HEK293T (cell line): ENCODE results near the gene PTPRCAP.

ENCODE experiments used
- CTCF ChIA-PET: fragments of 350-600 bp; formaldehyde crosslinking; extraction: SDS; loops from one replicate; lab custom pipeline; 2021; ENCODE audit warnings: antibody characterized with exemption, inconsistent platforms; lab: Yijun Ruan, JAX
- POLR2A ChIA-PET: fragments of 350-600 bp; formaldehyde crosslinking; extraction: SDS; loops from one replicate; lab custom pipeline; 2020; ENCODE audit warnings: antibody characterized with exemption, inconsistent platforms; lab: Yijun Ruan, JAX
- DNase-seq: peaks from one replicate; pipeline ENCODE4 v3.0.0; 2012; ENCODE audit warnings: mixed read lengths; ENCODE audit errors: extremely low spot score
- ARNT ChIP-seq: fragments of 450-650 bp; IDR thresholded peaks from 2 replicates; pipeline ENCODE4 v1.6.1; 2017; ENCODE audit warnings: mild to moderate bottlenecking
- BHLHE40 ChIP-seq: fragments of 450-650 bp; IDR thresholded peaks from 2 replicates; pipeline ENCODE4 v1.6.1; 2016; ENCODE audit warnings: mild to moderate bottlenecking, moderate library complexity, borderline replicate concordance
- CTBP1 ChIP-seq: fragments of 450-650 bp; IDR thresholded peaks from 2 replicates; pipeline ENCODE4 v1.6.1; 2016; ENCODE audit warnings: borderline replicate concordance
- ELF4 ChIP-seq: fragments of 450-650 bp; IDR thresholded peaks from 2 replicates; pipeline ENCODE4 v1.6.1; 2017; ENCODE audit warnings: antibody characterized with exemption
- FOXA1 ChIP-seq: fragments of 450-650 bp; IDR thresholded peaks from 2 replicates; pipeline ENCODE4 v1.6.1; 2016; ENCODE audit warnings: mild to moderate bottlenecking
- FOXK2 ChIP-seq: fragments of 450-650 bp; IDR thresholded peaks from 2 replicates; pipeline ENCODE4 v1.6.1; 2016; ENCODE audit warnings: mild to moderate bottlenecking
- FOXM1 ChIP-seq: fragments of 450-650 bp; IDR thresholded peaks from 2 replicates; pipeline ENCODE4 v1.6.1; 2017; ENCODE audit warnings: mild to moderate bottlenecking, borderline replicate concordance
- HDGF ChIP-seq: fragments of 450-650 bp; IDR thresholded peaks from 2 replicates; pipeline ENCODE4 v1.6.1; 2017; ENCODE audit warnings: antibody characterized with exemption, borderline replicate concordance
- L3MBTL2 ChIP-seq: fragments of 450-650 bp; conservative IDR thresholded peaks from 2 replicates; pipeline ENCODE4 v1.6.1; 2016; ENCODE audit warnings: mild to moderate bottlenecking
- LEF1 ChIP-seq: fragments of 450-650 bp; IDR thresholded peaks from 2 replicates; pipeline ENCODE4 v1.6.1; 2017; ENCODE audit warnings: mild to moderate bottlenecking, borderline replicate concordance
- NFRKB ChIP-seq: fragments of 450-650 bp; IDR thresholded peaks from 2 replicates; pipeline ENCODE4 v1.6.1; 2016; ENCODE audit warnings: mild to moderate bottlenecking, moderate library complexity
- SP1 ChIP-seq: fragments of 450-650 bp; IDR thresholded peaks from 2 replicates; pipeline ENCODE4 v1.6.1; 2017
- SUZ12 ChIP-seq: fragments of 450-650 bp; IDR thresholded peaks from 2 replicates; pipeline ENCODE4 v1.6.1; 2016; ENCODE audit warnings: mild to moderate bottlenecking
- TARDBP ChIP-seq: fragments of 450-650 bp; IDR thresholded peaks from 2 replicates; pipeline ENCODE4 v1.6.1; 2016
- ZNF384 ChIP-seq: fragments of 450-650 bp; IDR thresholded peaks from 2 replicates; pipeline ENCODE4 v1.6.1; 2016
- TF ChIP-seq, protein P1 (sequence below): fragments of 450-650 bp; IDR thresholded peaks from 2 replicates; pipeline ENCODE4 v1.6.1; 2016

The PTPRCAP gene

DNA sequence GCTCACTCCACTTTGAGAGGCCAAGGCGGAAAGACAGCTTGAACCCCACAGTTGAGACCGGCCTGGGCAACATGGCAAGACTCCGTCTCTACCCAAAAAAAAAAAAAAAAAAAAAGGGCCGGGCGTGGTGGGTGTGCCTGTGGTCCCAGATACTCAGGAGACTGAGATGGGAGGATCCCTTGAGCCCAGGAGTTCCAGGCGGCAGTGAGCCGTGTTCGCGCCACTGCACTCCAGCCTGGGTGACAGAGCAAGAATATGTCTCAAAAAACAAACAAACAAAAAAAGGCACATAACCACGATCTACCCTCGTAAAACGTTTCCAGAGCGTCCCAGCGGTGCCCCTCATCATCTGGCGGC is 46.6 kb downstream of the PTPRCAP start:
- CTCF ChIA-PET = interaction anchor here (2.0 kb wide), 1 partner anchor 8 kb away, joined by 8 read pairs; no protein-coding TSS in a partner anchor
- POLR2A ChIA-PET = interaction anchor here (1.3 to 2.7 kb wide), 6 partner anchors 9 to 53 kb away, joined by 3 to 50 read pairs (median 8); partner anchors contain the start of genes PPP1CA and RPS6KB2
- DNase-seq = no peak
- TF ChIP-seq BHLHE40 = no peak

DNA sequence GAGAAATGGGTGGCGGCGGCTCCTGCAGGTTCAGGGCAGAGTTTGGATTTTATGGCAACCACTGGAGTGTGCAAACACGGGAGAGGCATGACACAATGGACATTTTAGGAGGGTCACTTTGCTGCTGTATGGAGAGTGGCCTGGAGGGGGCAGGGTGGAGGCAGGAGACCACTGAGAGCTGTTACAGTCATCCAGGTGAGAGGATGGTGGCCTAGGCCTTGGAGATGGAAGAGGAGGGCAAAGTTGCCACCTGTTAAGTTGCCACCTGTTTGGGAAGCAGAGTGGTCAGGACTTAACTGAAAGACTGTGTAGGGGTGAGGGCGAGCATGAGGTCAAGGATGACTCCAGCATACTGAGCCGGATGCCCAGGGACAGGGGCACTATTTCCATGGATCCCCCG is 48.0 kb downstream of the PTPRCAP start:
- ChIA-PET POLR2A (interaction anchor here (0.6 to 1.6 kb wide), 3 partner anchors 8 to 20 kb away, joined by 3 read pairs; partner anchors contain the start of gene PPP1CA), CTCF (interaction anchor here (0.6 to 1.3 kb wide), 4 partner anchors 12 to 32 kb away, joined by 3 to 5 read pairs (median 4); no protein-coding TSS in a partner anchor)
- peak; percentile 65 for DNase-seq
- no peak for TF ChIP-seq FOXA1
- no peak for TF ChIP-seq L3MBTL2
- no peak for TF ChIP-seq LEF1
- no peak for TF ChIP-seq ARNT
- no peak for TF ChIP-seq FOXM1
- TF ChIP-seq, protein P1, sequence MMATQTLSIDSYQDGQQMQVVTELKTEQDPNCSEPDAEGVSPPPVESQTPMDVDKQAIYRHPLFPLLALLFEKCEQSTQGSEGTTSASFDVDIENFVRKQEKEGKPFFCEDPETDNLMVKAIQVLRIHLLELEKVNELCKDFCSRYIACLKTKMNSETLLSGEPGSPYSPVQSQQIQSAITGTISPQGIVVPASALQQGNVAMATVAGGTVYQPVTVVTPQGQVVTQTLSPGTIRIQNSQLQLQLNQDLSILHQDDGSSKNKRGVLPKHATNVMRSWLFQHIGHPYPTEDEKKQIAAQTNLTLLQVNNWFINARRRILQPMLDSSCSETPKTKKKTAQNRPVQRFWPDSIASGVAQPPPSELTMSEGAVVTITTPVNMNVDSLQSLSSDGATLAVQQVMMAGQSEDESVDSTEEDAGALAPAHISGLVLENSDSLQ = no peak
- TF ChIP-seq NFRKB = no peak
- TF ChIP-seq BHLHE40 = no peak
- no peak for TF ChIP-seq HDGF
- TF ChIP-seq CTBP1 = no peak
- no peak for TF ChIP-seq ZNF384
- no peak for TF ChIP-seq TARDBP
- TF ChIP-seq SUZ12 = no peak

DNA sequence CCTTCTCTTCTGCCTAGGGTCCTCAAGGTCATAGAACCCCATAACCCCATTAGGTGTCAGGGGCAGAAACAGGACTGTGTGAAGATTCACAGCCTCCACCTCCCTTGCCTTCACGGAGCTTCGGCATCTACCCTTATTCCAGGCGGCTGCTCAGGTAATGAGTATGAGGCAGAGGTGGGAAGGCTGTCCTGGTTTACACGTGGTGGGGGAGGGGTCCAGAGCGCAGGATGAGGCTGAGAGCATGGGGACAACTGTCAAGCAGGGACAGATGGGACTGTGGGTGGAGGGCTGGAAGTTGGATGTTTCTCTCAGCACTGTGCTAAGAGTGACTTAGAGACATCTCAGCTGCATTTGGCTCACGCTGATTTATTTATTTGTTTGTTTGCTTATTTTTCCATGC is 50.0 kb downstream of the PTPRCAP start:
- TF ChIP-seq NFRKB (no peak), LEF1 (no peak), CTBP1 (no peak), FOXM1 (no peak), FOXK2 (no peak), ARNT (no peak), SUZ12 (no peak), ELF4 (no peak), TARDBP (no peak), HDGF (no peak), BHLHE40 (no peak)
- TF ChIP-seq, protein P1 = no peak
- CTCF ChIA-PET = interaction anchor here (12.7 kb wide), 1 partner anchor 33 kb away, joined by 182 read pairs; the partner anchor contains the start of gene POLD4
- POLR2A ChIA-PET = interaction anchor here (1.2 kb wide), 1 partner anchor 35 kb away, joined by 4 read pairs; the partner anchor contains the start of gene POLD4
- DNase-seq = no peak

DNA sequence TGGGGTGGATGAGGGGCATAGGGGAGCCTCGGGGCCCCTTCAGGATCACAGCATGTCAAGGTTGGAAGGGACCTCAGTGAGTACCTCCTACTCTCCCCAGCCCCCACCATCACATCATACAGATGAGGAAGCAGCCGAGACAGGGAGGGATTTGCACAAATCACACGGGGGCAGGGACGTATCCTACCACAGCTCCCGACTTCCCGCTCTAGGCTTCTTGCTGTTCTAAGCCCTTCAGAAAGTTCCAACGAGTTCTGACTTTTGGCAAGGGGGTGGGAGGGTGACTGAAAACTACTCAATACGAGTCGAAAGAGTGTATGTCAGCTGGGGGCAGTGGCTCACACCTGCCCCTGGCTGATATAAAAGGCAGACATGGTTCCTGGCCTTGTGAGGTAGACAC is 50.4 kb downstream of the PTPRCAP start:
- ChIA-PET CTCF (interaction anchor here (12.7 kb wide), 1 partner anchor 33 kb away, joined by 182 read pairs; the partner anchor contains the start of gene POLD4), POLR2A (interaction anchor here (1.1 to 1.2 kb wide), 2 partner anchors 15 to 34 kb away, joined by 3 to 4 read pairs; partner anchors contain the start of genes POLD4 and PPP1CA)
- DNase-seq = no peak
- TF ChIP-seq SP1 (no peak), BHLHE40 (no peak), FOXA1 (no peak), SUZ12 (no peak), FOXK2 (no peak), NFRKB (no peak), ARNT (no peak), ELF4 (no peak)
